Mesothelial cell of epicardium (in vitro differentiated cells): Measurements from ENCODE around the gene ADAP1. TPM values are rescaled to one million over a fixed set of nuclear protein-coding genes. Genes with fewer than 3 reads are reported as not detected.

Experiments
- DNase-seq, 2 experiments: peaks; one replicate each; pipeline ENCODE4 v3.0.0; 2021; ENCODE audit warnings: low spot score in 2 of 2; ENCODE audit not compliant: unreplicated experiment in 2 of 2
- H3K27ac Mint-ChIP-seq: 2 replicates; pipeline ENCODE4 v1.8.0; 2021; ENCODE audit warnings: mixed read lengths
- H3K27me3 Mint-ChIP-seq: 2 replicates; pipeline ENCODE4 v1.8.0; 2021; ENCODE audit warnings: low read depth, mixed read lengths
- H3K36me3 Mint-ChIP-seq: 2 replicates; pipeline ENCODE4 v1.8.0; 2021; ENCODE audit warnings: mixed read lengths
- H3K4me1 Mint-ChIP-seq: 2 replicates; pipeline ENCODE4 v1.8.0; 2021; ENCODE audit warnings: mixed read lengths
- H3K4me3 Mint-ChIP-seq: 2 replicates; pipeline ENCODE4 v1.8.0; 2021; ENCODE audit warnings: mild to moderate bottlenecking, moderate library complexity, mixed read lengths
- H3K9me3 Mint-ChIP-seq: 2 replicates; pipeline ENCODE4 v1.8.0; 2021; ENCODE audit warnings: mixed read lengths
- CTCF ChIP-seq: fragments of 200-600 bp; sonication (generic); IDR thresholded peaks from one replicate; pipeline ENCODE4 v1.5.0; 2021; ENCODE audit warnings: antibody characterized with exemption; ENCODE audit not compliant: unreplicated experiment
- total RNA-seq: library from RNA; stranded (reverse); gene quantifications from 3 replicates; pipeline ENCODE4 v1.2.1, GENCODE V29; 2021

ADAP1 gene
- total RNA-seq, 1 donor from 2014 or later = 4.0 TPM

DNA sequence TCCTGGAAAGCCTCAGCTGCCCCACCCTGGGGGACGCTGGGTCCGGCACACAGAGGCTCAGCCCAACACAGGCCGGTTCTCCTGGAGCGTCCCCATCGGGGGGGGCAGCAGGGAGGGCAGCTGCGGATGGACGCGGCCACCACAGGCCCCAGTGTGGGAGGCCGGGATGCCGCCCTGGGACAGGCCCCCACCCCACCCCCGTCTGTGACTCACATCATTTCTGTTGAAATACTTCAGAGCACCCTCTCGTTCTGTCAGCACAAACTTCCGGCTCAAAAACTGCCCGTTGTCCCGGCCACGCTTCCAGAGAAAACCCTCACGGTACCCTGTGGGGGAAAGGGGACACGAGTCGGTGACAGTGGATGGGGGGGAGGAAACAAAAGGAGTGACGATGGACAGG is 49.6 kb downstream of the ADAP1 start:
- peaks cover 38% of the 10 kb centered on the region for H3K27me3 Mint-ChIP-seq
- H3K27ac Mint-ChIP-seq = no peak overlapping the region
- H3K36me3 Mint-ChIP-seq = no peaks in the 10 kb centered on the region
- no peaks in the 10 kb centered on the region for H3K9me3 Mint-ChIP-seq
- DNase-seq = no peak
- TF ChIP-seq CTCF = no peak
- H3K4me1 Mint-ChIP-seq = no peaks in the 10 kb centered on the region
- no peak overlapping the region for H3K4me3 Mint-ChIP-seq

DNA sequence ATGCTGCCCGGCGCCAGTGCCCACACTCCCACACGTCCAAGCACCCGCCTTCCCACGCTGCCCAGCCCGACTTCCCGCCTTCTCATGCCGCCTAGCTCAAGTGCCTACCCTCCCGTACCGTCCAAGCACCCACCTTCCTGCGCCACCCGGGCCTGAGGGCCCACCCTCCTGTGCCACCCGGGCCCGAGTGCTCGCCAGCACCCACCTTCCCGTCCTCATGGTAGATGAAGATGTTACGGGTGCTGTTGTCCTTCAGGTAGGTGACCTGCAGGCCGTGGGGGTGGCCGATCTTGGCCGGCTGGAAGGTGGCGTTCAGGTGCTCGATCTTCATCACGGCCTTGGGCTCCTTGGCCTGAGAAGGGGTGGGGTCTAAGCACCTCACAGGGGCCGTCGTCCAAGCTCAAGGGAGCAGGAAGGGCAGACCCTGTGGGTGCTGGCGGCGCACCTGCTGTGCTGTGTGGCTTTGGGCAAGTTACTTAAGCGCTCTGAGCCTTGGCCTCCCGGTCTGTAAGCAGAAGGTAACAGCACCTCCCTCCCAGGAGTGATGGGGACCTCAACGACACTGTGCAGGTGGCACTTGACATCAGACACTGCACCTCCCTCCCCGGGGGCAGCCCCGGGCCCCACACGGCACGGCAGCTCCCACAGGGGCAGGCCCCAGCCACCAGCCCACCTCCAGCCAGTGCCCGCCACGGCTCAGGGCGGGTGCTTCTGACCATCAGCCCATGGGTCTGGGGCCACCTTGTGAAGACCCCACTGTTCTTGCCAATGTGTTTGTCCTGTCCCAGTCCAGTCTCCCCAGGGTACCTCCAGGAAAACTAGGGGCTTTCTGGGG is 50.3 kb downstream of the ADAP1 start:
- Mint-ChIP-seq H3K36me3 (no peaks in the 10 kb centered on the region), H3K4me1 (no peaks in the 10 kb centered on the region), H3K27me3 (peaks cover 37% of the 10 kb centered on the region), H3K27ac (no peak overlapping the region), H3K9me3 (no peaks in the 10 kb centered on the region), H3K4me3 (no peak overlapping the region)
- DNase-seq = no peak
- TF ChIP-seq CTCF = no peak

- Mint-ChIP-seq H3K4me3 (no peak overlapping the region), H3K4me1 (no peaks in the 10 kb centered on the region), H3K36me3 (no peaks in the 10 kb centered on the region), H3K27ac (no peak overlapping the region), H3K9me3 (no peaks in the 10 kb centered on the region), H3K27me3 (peaks cover 34% of the 10 kb centered on the region)
- no peak for DNase-seq
- TF ChIP-seq CTCF = no peak
Observed at GRCh38 chr7:902996-903395, 51.5 kb downstream of the ADAP1 start.

GRCh38 chr7:901388-902154 is 52.9 kb downstream of the ADAP1 start:
- Mint-ChIP-seq H3K4me1 (peaks cover 1% of the 10 kb centered on the region), H3K36me3 (no peaks in the 10 kb centered on the region), H3K9me3 (no peaks in the 10 kb centered on the region), H3K27ac (no peak overlapping the region), H3K27me3 (peaks cover 31% of the 10 kb centered on the region), H3K4me3 (no peak overlapping the region)
- DNase-seq = peak in 1 of 2 experiments; percentile 67
- no peak for TF ChIP-seq CTCF

DNA sequence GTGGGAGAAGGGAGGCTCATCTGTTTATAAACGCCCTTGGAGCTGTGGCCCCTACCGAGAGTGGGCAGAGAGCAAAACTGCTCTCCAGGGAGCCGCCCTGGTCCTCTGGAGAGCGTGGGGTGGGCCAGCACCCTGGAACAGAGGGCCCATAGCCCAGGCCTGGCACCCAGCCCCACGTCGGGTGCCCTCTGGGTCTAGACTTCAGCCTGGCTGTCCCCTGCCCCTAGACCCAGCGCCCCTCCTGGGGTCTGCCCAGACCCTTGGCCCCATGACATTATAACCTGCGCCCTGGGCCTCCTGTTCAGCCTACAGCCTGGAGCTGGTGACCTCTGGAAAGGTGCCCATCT is 53.5 kb downstream of the ADAP1 start:
- Mint-ChIP-seq H3K27me3 (peaks cover 31% of the 10 kb centered on the region), H3K4me3 (no peak overlapping the region), H3K4me1 (peaks cover 1% of the 10 kb centered on the region), H3K36me3 (peaks cover 5% of the 10 kb centered on the region), H3K27ac (no peak overlapping the region), H3K9me3 (no peaks in the 10 kb centered on the region)
- no peak for TF ChIP-seq CTCF
- no peak for DNase-seq
